Mucosa of gallbladder (tissue), 1 donor: ENCODE data around the gene CHPT1. TPM values are rescaled to one million over a fixed set of nuclear protein-coding genes. Genes with fewer than 3 reads are reported as not detected.
"Not testable (repeated sequence)": the region's sequence is repeated elsewhere in the genome, so short reads cannot be mapped to it uniquely, and the experiment has no call there.

Experiments used
- DNase-seq: peaks from one replicate; pipeline ENCODE4 v3.0.0-alpha.2; 2020; ENCODE audit warnings: low spot score
- total RNA-seq: library from RNA; stranded (reverse); gene quantifications from one replicate; pipeline ENCODE4 v1.2.1, GENCODE V29; 2021
- donor health status: DM: no; HTN: no; CAD: no.

The CHPT1 gene
- total RNA-seq, 1 donor from 2014 or later = 88.7 TPM

DNA sequence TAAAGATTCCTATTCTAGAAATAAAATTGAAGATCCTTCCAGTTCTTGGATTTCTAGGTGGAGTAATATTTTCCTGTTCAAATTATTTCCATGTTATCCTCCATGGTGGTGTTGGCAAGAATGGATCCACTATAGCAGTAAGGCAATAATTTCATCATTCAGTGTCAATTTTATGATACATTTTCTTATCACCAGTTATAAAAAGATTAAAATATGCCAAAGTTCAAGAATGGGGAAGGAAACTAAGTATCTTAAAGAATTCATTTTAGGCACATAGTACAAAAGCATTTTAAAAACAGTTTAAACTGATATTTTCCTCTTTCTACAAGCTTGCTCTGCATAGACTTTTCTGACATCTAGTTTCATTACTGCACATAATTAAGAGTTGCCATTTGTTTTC, 22.7 kb downstream of the CHPT1 start:
- no peak for DNase-seq

DNA sequence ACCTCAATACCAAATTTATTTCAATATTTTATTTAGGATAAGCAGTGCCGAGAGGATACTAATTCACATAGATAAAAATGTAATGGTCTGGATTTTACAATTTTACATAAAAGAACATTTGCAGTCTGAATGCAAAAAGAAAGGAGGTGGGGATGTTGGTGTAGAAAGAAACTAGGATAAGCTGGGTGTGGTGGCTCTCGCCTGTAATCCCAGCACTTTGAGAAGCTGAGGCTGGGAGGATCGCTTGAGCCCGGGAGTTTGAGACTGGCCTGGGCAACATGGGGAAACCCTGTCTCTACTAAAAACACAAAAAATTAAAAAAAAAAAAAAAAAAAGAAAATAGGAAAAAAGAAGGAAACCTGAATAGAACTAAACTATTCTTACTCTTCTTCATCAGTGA, 25.0 kb downstream of the CHPT1 start:
- DNase-seq = no peak

DNA sequence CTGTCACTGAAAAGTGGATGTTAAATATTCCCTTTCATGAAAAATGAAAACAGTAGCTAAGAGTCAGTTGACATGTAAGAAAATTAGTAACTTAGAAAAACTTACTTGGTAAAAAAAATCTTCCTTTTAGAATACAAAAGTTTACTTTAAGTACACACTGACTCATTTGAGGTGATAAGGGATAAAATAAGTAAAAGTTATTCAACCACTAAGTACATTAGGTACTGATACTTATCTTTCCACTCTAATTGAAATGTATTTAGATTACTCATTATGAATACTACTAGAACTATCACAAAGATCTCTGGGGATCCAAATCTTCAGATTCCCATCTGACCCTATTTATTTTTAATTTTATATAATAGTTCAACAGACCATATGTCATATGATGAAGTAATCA, 29.7 kb downstream of the CHPT1 start:
- no peak for DNase-seq

DNA sequence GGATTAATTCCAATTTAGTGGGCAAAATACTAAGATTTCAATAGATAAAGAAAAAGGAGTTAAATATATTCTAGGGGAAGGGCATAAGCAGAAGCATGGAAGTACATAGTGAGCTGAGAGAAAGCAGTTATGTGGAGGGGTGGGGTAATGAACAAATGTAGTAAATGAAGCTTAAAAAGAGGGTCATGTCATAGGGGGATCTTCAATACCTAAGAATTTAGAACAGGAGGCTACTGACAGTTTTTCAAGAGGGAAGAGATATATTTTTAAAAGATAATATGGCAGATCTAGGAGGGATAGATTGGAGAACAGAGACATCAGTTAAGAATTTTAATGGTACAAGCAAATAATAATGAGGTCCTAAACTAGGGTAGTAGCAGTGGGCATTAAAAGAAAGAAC, 32.4 kb downstream of the CHPT1 start:
- no peak for DNase-seq

DNA sequence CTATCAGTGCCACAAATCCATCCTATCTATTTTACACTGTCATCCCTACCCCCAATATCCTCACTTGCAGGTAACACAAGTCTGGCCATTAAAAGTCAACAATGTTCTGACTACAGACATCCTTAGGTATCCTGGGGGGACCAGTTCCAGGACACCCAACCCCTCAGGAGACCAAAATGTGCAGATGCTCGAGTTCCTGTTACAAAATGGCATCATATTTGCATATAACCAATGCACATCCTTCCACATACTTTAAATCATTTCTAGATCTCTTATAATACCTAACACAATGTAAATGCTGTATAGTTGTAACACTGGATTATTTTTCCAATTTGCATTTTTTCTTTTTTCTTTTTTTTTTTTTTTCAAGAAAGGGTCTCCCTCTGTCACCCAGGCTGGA, 34.9 kb downstream of the CHPT1 start:
- no peak for DNase-seq

DNA sequence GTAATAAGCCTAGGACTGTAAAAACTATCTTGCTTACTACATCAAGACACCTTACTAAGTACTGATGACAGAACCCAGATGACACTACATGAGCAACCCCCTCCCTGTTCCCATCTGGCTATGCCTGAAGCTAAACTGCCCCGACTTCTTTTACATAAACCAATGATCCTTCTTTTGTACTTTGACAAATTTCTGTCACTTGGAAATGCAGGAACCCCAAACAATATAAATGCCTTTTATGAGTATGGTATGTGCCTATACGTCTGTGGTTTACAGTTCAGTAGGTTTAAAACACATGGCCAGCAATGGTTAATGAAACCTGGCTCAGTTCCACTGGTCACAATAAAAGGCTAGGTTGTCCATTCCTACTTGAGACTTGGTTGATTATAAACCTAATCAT, 35.7 kb downstream of the CHPT1 start:
- DNase-seq = no peak

DNA sequence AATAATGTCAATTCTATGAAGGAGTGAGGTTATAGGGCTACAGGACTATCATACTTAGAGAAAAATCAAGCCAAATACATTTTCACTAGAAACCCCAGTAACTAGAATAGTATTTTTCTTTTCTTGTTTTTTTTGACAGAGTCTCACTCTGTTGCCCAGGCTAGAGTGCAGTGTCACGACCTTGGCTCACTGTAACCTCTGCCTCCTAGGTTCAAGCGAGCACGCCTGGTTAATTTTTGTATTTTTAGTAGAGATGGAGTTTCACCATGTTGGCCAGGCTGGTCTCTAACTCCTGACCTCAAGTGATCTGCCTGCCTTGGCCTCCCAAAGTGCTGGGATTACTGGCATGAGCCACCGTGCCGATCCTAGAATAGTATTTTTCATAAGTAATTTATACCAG, 37.0 kb downstream of the CHPT1 start:
- not testable (repeated sequence) for DNase-seq

DNA sequence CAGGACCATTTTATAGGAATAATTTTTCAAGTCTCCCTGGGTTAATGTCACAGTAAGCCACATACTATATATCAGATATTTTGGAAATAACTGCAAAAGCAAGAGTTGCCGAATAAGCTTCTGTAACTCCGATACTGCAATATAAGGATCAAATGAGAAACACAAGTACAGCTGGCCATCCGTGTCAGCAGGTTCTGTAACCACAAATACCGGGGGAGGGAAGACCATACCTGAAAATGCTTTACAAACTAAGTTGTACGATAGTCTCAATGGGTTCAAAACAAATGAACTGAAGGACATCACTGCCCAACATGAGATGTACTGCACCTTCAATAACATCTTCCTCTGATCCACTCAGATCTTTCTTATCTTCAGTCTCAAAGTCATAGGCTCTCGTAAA, 40.0 kb downstream of the CHPT1 start:
- DNase-seq = no peak

DNA sequence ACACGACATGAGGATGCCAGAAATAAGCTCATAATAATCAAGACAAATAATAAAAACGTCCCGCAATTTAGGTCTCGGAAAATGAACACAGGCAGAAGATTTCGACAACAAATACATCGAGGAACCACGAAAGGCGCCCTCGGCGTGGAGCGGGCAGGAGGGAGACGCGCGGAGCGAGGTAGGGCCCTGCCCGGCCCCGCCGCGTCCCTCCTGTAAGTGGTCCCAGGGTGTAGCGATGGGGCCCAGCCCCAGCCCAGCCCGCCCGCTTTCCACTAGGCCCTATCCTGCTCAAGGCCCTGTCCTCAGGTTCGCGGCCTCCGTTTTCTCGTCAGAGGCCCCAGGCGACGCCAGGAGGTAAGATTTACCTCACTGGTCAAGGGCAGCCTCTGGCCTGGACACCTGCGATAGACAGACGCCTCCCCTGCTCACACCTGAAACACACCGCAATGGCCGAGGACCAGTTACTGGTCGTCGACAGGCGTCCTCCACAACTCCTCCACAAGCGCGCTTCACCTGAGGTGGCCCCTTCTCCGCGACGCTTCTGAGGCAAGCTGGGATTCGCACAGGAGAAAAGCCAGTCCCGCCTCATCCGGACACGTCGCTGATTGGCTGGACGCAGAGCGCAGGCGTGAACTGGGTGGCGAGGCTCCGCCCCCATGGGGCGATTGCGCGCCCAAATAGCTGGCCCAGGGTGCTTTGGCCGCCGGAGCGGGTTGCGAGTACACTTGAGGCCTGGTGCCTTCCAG, 41.7 kb downstream of the CHPT1 start, which contains the start of gene SYCP3:
Gene SYCP3 (minus strand): TSS at position 543 of the 746 bp plus-strand sequence. CDS start 1,527 bp downstream, outside the sequence.
- DNase-seq = no peak

DNA sequence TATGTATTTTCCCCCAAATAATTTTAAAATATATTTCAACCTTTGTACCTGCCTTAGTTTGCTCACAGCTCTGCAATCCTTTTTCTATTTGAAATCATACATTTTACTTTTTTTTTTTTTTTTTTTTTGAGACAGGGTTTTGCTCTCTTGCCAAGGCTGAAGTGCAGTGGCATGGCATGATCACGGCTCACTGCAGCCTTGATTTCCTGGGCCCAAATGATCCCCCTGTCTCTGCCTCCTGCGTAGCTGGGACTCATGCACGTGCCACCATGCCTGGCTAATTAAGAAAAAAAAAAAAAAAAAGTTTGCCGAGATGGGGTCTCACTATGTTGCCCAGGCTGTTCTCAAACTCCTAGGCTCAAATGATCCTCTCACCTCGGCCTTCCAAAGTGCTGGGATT, 43.1 kb downstream of the CHPT1 start:
- no peak for DNase-seq

DNA sequence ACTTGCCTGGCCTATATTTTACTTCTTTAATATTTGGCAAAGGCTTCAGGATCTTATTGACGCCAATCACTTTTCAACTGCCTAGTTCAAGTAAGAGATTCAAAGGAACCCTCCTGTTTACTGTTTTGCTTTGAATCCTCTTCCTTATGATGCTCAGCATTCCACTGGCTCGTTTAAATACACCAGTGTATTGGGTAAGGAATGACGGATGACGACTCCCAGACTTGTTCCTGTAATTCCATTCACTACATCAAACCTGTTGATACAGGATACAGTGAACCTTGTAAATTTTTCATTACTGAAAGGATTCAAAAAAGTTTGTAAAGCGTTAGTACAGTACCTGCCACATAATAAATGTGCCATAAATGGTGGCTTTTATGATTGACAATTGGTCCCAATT, 43.5 kb downstream of the CHPT1 start:
- no peak for DNase-seq

DNA sequence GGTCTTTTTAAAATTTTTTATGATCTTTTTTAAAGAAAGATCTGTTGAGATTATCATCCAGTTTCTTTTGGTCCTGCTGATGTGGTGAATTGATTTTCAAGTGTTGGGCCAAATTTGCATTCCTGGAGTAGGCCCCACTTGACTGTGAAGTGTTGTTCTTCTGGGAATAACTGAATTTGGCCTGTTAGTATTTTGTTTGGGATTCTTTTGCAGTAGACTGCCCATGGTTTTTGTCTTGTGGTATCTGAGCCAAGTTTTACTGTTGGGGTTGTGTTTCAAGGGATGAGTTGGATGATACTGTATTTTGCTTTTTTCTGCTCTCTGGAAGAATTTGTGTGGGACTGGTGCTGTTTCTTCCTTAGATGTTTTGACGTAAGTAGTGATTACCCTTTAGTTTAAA, 45.8 kb downstream of the CHPT1 start:
- no peak for DNase-seq

DNA sequence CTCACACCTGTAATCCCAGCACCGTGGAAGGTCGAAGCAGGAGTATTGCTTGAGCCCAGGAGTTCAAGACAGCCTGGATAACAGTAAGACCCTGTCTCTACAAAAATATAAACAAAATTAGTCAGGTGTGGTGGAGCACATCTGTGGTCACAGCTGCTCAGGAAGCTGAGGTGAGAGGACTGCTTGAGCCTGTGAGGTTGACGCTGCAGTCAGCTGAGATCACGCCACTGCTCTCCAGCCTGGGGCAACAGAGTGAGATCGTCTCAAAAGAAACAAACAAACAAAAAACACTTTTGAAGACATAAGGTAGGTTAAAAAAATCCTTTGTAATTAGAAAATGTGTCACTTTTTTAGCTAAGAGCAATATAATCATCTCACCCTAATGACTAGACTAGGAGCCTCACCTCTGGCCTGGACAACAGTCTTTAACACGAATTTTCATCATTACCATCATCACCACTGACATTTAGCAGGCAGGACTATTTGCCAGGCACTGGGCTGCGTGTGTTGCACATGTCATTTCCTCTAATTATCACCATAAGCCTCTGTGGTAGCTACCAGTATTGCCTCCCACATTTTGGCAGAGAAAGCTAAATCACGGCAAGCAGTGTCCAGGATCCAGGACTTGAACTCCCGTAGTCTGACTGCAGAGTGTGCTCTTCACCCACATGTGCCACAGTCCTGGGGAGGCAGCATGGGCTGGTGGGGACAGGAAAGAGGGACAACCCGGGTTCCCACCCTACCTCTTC, 46.5 kb downstream of the CHPT1 start:
- no peak for DNase-seq

DNA sequence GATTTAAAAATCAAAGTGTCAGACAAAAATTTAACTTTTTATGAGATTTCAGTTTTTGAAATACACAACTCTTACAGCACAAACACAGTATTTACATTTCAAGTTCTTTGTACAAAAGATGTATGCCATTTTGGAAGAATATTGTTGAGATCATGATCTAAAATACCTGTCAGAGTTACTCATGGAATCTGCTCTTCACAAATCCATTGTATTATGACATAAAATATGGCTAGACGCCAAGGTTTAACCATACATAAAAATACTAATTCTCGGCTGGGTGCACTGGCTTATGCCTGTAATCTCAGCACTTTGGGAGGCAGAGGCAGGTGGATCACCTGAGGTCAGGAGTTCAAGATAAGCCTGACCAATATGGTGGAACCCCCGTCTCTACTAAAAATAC, 48.0 kb downstream of the CHPT1 start:
- DNase-seq = no peak

DNA sequence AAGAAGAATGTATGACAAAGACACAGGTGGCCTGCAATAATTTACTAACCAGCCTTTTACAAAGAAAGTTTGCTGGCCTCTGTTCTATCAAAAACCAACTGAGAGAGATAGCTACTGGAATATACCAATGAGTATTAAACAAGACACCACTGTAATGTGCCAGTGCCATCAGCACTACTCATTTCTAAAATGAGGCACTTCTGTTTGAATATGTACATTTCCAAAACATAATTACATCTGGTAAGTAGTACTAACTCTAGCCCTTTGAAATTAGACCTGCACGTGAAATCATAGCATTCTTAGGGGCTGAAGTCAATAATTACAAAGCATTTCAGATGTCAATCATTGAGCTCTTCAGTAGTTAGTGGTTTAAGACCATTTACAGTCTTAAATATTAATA, 48.8 kb downstream of the CHPT1 start:
- DNase-seq = no peak

DNA sequence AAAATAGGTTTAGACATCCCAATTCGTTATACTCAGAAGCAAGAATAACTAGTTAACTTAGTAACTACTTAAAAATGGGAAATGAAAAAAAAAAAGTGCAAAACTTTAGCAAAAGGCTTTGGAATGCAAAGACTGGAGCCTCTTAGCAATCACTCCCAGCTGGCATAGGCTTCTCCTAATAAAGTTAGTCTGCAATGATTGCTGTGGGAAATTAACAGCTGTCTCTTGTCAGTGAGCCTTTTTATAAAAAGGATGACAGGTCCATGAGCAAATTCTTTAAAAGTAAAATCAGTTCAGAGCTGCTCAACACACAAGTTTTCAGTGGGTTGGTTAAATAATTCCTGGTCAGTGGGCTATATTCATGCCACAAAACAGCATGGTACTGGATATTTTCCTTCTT, 49.2 kb downstream of the CHPT1 start:
- no peak for DNase-seq

DNA sequence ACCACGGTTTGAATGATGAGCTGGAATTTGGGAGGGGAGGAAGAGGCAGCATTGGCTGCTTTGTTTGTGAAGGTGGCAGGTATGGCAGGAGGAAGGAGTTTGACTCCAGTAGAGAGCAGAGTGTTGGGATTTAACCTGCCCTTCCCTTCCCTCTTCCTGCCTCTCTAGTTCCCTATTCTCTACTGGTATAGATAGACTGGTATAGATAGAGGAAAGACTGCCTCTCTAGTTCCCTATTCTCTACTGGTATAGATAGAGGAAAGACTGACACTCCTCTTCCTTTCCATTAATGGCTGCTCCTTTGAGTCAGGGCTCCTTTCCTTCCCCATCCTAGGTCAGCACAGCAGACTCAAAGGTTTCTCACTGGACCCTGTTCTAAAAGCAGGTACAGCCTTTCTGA, 50.3 kb downstream of the CHPT1 start:
- no peak for DNase-seq

DNA sequence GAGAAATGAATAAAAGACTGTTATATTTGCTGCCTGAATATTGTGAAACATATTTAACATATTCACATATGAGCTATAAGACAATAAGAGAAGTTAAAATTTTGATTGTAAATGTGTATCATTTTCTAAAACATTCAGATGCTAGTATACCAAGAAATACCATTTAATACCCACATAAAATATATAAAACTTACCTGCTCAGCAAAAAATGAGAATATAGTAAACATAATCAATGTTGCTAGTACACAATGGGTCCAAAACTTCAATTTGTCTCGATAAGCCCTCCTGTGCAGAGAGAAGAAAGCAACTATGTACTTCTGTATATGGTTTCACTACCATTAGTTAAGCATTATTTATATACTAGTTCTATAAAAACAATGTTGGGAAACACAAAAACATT, 51.5 kb downstream of the CHPT1 start:
- no peak for DNase-seq

DNA sequence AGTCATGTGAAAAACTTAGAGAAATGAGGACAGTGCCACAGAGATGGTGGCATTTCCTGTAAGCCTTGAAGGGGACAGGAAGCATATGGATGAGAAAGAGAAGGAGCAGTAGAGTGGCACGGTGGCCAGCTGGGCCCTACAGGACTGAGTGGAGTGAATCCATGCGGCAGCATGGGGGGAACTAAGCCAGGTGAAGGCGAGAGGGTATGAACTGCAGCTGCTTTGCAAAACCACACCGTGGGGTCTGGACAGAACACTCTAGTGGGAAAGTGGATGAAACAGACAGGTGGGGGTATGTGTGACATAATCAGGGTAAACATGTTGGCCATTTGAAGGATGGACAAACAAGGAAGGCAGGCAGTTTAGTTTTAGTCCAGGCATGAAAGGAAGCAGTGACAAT, 52.2 kb downstream of the CHPT1 start:
- DNase-seq = no peak

DNA sequence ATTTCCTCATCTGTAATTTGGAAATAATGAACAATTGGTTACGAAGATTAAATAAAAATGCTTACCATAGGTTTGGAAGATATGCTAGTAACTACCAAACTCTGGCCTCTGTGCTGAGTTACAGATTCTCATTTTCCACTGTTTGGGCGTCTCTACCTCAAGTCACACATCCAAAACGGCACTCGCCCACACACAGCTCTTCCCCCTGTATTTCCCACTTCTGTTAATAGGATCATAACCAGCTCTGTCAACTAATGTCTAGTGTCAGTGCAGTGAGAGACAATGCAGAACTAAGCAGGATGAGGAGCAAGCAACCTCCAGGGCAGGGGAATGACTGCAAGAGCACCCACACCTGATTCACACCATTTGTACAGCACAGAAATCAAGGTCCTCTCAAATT, 52.7 kb downstream of the CHPT1 start:
- no peak for DNase-seq

DNA sequence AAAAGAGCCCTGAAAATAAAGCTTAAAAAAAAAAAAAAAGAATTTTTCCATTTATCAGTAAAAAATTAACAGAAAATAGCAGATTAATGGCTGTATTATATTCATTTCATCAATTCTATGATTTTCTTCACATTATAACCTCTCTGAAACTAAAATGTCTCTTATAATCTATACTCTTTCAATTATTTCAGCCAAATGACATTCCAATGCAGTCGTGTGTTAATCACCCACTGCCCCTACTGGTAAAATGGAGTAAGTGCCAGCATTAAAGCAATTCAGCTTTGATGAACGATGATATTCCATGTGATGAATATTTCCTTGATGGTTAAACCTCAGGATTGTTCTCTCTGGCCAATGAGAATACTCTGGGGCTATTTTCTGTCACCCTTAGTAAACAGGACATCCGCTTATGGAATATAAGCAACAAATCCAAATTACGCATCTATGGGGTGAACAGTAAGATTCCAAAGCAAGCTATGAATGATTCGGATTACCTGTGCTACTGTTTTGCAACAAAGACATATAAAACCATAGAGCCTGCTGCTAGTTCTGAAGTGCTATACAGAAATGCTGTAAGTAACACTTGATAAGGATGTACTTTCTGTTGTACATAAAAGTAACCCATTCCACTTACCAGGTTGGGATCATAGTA, 62.1 kb downstream of the CHPT1 start:
- no peak for DNase-seq

DNA sequence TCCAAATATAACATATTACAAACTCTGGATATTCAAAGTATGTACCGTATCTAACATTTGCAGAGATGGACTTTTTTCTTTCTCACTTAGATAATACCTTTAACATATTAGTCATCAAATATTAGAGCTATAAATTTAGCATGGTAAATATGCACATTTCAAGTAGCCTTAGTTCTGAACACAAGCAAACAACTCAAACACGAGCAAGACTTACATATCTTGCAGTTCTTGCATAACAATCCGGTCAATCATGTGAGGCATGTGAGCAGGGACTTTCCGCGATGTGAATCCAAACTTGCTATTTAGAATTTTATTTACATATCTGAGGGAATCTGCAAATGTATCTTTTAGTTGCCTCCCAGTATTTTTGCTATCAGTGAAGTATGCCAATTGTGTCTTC, 63.9 kb downstream of the CHPT1 start:
- no peak for DNase-seq

DNA sequence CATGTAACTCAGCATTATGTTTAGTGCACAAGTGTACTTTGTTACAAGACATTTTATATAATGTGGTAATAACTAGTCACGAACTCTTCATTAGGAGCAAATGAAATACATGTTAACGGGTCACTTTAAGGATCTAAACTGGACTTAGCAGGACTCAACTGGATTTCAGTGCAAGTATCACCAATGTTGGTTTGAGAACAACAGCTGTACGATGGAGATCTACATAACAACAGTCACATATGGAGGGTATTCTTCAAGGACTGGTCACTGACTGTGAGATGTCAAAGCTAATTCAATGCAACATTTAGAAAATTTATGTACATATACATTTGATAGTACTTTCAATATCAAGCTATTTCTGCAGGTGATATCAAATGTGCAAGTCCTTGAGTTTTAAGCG, 64.3 kb downstream of the CHPT1 start:
- DNase-seq = no peak
